Body of pancreas (tissue), 4 donors: ENCODE results near the gene OR1K1.

Experiments used
- CTCF ChIP-seq, 7 experiments: fragments of 450-650 bp in 4 of 7; fragments of 200-600 bp in 3 of 7; sonication (generic) in 3 of 7; IDR thresholded peaks; one replicate each; pipeline ENCODE4 v1.5.1; 2016 to 2019; ENCODE audit warnings: antibody characterized with exemption in 7 of 7
- POLR2A ChIP-seq, 3 donors: fragments of 450-650 bp; IDR thresholded peaks; one replicate each; pipeline ENCODE4 v1.6.1; 2016; ENCODE audit warnings: antibody characterized with exemption in 3 of 3, mild to moderate bottlenecking in 2 of 3

- TF ChIP-seq CTCF (IDR thresholded peaks at IDR 0.05) = no peak
- TF ChIP-seq POLR2A (IDR thresholded peaks at IDR 0.05) = no peak
These were observed 48.5 kb downstream of the OR1K1 start for GRCh38 chr9:122848256-122848943.
